HepG2 (cell line): ENCODE measurements around the gene DGKD. TPM values are rescaled to one million over a fixed set of nuclear protein-coding genes. Genes with fewer than 3 reads are reported as not detected.

Experiments
- AHR ChIP-seq: IDR thresholded peaks from 2 replicates; pipeline ENCODE4 v1.6.1; 2018; ENCODE audit warnings: missing genetic modification reagents, missing compliant biosample characterization
- BRD4 ChIP-seq: sonication (generic); formaldehyde crosslinking; IDR thresholded peaks from 2 replicates; pipeline ENCODE4 v1.4.0; 2020; ENCODE audit warnings: missing genetic modification reagents
- HMG20B ChIP-seq: conservative IDR thresholded peaks from 2 replicates; pipeline ENCODE4 v1.6.1; 2016; ENCODE audit warnings: missing genetic modification reagents, missing compliant biosample characterization
- KDM2A ChIP-seq: sonication (generic); formaldehyde crosslinking; IDR thresholded peaks from 2 replicates; pipeline ENCODE4 v1.4.0; 2020; ENCODE audit warnings: low read depth, missing genetic modification reagents, borderline replicate concordance
- MTA1 ChIP-seq: sonication (generic); formaldehyde crosslinking; IDR thresholded peaks from 2 replicates; pipeline ENCODE4 v1.4.0; 2020; ENCODE audit warnings: missing genetic modification reagents, mild to moderate bottlenecking, borderline replicate concordance
- MYC ChIP-seq: sonication (generic); formaldehyde crosslinking; IDR thresholded peaks from 2 replicates; pipeline ENCODE4 v1.9.0; 2021; ENCODE audit warnings: missing genetic modification reagents, borderline replicate concordance
- TBL1XR1 ChIP-seq: fragments of 150-350 bp; IDR thresholded peaks from 2 replicates; pipeline ENCODE4 v1.6.1; 2014; ENCODE audit warnings: borderline replicate concordance, low read length; ENCODE audit not compliant: partially characterized antibody
- THAP11 ChIP-seq: IDR thresholded peaks from 2 replicates; pipeline ENCODE4 v1.6.1; 2016; ENCODE audit warnings: missing biosample characterization, missing genetic modification reagents
- TMF1 ChIP-seq: sonication (generic); formaldehyde crosslinking; IDR thresholded peaks from 2 replicates; pipeline ENCODE4 v1.8.1; 2022; ENCODE audit warnings: low read depth, missing genetic modification reagents
- ZNF331 ChIP-seq: sonication (generic); formaldehyde crosslinking; IDR thresholded peaks from 2 replicates; pipeline ENCODE4 v1.4.0; 2020; ENCODE audit warnings: missing genetic modification reagents
- ZNF343 ChIP-seq: sonication (generic); formaldehyde crosslinking; IDR thresholded peaks from 2 replicates; pipeline ENCODE4 v1.4.0; 2020; ENCODE audit warnings: mild to moderate bottlenecking, missing genetic modification reagents
- ZNF768 ChIP-seq: sonication (generic); formaldehyde crosslinking; IDR thresholded peaks from 2 replicates; pipeline ENCODE4 v1.4.0; 2020; ENCODE audit warnings: missing genetic modification reagents
- ZNF816 ChIP-seq: sonication (generic); formaldehyde crosslinking; IDR thresholded peaks from 2 replicates; pipeline ENCODE4 v1.8.0; 2022; ENCODE audit warnings: missing genetic modification reagents, mild to moderate bottlenecking, borderline replicate concordance
- polyA plus RNA-seq, 8 experiments: library from polyadenylated mRNA; depleted of rRNA in 3 of 8; stranded (reverse) in 7 of 8; unstranded in 1 of 8; fragments of >200 nt; fragmentation: Illumina TruSeq in 4 of 8; extraction: Trizol in 4 of 8; gene quantifications; 2 replicates each; pipeline versions ENCODE4 v1.2.1 to v1.2.3, GENCODE V29; 2011 to 2016; ENCODE audit warnings: low read depth in 4 of 8, missing spikeins in 1 of 8, mixed read lengths in 1 of 8; ENCODE audit not compliant: insufficient read depth in 1 of 8
- total RNA-seq, 5 experiments: library from RNA; depleted of rRNA; stranded (reverse); fragments of >200 nt; fragmentation: Illumina TruSeq; extraction: Trizol; gene quantifications; 2 replicates each; pipeline ENCODE4 v1.2.3, GENCODE V29; 2016; ENCODE audit warnings: low read depth in 1 of 5
- TF ChIP-seq, protein P1 (sequence below): sonication (generic); formaldehyde crosslinking; IDR thresholded peaks from 2 replicates; pipeline ENCODE4 v1.4.0; 2020; ENCODE audit warnings: missing genetic modification reagents, mild to moderate bottlenecking, borderline replicate concordance
- TF ChIP-seq, protein P2 (sequence below): sonication (generic); formaldehyde crosslinking; IDR thresholded peaks from 2 replicates; pipeline ENCODE4 v1.5.0; 2020; ENCODE audit warnings: missing genetic modification reagents

Gene DGKD
- total and polyA plus RNA-seq, 2 of the 13 experiments (the other 11 are each of a cell fraction or from before 2014, with no cell fraction given): 24.5 to 33.2 TPM

DNA sequence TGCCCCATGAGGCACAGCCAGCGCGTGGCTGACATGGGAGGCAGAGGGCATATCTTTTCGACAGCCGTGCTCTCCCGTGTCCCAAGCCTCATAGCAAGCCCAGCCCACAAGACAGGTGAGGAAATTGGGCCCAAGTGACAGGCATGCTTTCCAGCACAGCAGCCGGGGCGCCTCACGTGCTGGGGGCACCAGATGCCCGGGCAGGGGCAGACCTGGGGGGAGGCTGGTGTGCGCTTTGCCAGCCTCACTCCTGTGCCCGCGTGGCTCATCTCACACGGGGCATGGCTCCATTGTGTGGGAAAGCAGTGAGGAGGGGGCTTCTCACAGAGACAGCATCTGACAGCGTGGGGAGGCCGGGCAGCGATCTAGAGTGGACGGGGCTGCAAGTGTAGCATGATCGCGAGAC, 119.1 kb downstream of the DGKD start (continued):
- TF ChIP-seq, protein P1, sequence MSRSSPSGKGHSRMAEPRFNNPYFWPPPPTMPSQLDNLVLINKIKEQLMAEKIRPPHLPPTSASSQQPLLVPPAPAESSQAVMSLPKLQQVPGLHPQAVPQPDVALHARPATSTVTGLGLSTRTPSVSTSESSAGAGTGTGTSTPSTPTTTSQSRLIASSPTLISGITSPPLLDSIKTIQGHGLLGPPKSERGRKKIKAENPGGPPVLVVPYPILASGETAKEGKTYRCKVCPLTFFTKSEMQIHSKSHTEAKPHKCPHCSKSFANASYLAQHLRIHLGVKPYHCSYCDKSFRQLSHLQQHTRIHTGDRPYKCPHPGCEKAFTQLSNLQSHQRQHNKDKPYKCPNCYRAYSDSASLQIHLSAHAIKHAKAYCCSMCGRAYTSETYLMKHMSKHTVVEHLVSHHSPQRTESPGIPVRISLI (CRISPR knock-in tag): no peak
- TF ChIP-seq HMG20B (CRISPR knock-in tag): no peak
- TF ChIP-seq TBL1XR1: no peak
- TF ChIP-seq ZNF331: no peak
- TF ChIP-seq AHR (CRISPR knock-in tag): no peak
- TF ChIP-seq, protein P2, sequence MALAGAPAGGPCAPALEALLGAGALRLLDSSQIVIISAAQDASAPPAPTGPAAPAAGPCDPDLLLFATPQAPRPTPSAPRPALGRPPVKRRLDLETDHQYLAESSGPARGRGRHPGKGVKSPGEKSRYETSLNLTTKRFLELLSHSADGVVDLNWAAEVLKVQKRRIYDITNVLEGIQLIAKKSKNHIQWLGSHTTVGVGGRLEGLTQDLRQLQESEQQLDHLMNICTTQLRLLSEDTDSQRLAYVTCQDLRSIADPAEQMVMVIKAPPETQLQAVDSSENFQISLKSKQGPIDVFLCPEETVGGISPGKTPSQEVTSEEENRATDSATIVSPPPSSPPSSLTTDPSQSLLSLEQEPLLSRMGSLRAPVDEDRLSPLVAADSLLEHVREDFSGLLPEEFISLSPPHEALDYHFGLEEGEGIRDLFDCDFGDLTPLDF (CRISPR knock-in tag): no peak
- no peak for TF ChIP-seq TMF1
- TF ChIP-seq MYC (CRISPR knock-in tag): no peak
- TF ChIP-seq ZNF343 (CRISPR knock-in tag): no peak
- TF ChIP-seq BRD4 (CRISPR knock-in tag): 0 out of 2 replicates have a peak, but pooled peaks have one; percentile 36
- TF ChIP-seq THAP11 (CRISPR knock-in tag): no peak
- peak; percentile 55; the same call in 1 of the 2 replicates for TF ChIP-seq ZNF768
- TF ChIP-seq MTA1 (CRISPR knock-in tag): 0 out of 2 replicates have a peak, but pooled peaks have one; percentile 37
- 0 out of 2 replicates have a peak, but pooled peaks have one; percentile 8 for TF ChIP-seq KDM2A (CRISPR knock-in tag)
- TF ChIP-seq ZNF816 (CRISPR knock-in tag): no peak
